ENCODE results near the gene BCL2L13.

DNA sequence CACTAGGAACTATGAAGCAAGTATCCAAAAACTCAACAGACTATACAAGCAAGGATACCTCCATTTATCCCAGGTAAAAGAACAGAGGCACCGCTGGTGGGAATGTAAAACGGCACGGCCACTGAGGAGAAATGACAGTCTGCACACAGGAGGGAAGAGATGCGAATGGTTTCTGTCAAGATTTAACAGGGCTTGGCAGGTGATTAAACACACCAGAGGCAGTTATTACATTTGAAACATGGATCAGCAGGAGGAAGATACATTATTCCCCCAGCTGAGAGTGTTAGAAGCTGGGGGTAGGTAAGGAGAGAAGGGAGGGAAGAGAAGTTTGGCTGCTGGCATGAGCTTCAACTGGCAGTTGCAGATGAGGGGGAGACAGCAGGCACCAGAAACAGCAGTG lies 40.2 kb upstream of the BCL2L13 start:
- TF ChIP-seq, protein P1, sequence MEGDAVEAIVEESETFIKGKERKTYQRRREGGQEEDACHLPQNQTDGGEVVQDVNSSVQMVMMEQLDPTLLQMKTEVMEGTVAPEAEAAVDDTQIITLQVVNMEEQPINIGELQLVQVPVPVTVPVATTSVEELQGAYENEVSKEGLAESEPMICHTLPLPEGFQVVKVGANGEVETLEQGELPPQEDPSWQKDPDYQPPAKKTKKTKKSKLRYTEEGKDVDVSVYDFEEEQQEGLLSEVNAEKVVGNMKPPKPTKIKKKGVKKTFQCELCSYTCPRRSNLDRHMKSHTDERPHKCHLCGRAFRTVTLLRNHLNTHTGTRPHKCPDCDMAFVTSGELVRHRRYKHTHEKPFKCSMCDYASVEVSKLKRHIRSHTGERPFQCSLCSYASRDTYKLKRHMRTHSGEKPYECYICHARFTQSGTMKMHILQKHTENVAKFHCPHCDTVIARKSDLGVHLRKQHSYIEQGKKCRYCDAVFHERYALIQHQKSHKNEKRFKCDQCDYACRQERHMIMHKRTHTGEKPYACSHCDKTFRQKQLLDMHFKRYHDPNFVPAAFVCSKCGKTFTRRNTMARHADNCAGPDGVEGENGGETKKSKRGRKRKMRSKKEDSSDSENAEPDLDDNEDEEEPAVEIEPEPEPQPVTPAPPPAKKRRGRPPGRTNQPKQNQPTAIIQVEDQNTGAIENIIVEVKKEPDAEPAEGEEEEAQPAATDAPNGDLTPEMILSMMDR (IDR thresholded peaks at IDR 0.05), result no peak
- no peak for TF ChIP-seq POLR2AphosphoS5 (IDR thresholded peaks at IDR 0.05; ENCODE audit: low read depth, low read length)
